Fibroblast of upper back skin (primary cell): ENCODE measurements around the gene GMDS.

Experiments
- DNase-seq: peaks from one replicate; pipeline ENCODE4 v3.0.0-alpha.2; 2013

The GMDS gene

GRCh38 chr6:1631251-1631650 is 614.2 kb downstream of the GMDS start:
- no peak for DNase-seq

- DNase-seq, result no peak
Observed at GRCh38 chr6:1630771-1631217, 614.6 kb downstream of the GMDS start.

- no peak for DNase-seq
Observed at GRCh38 chr6:1630212-1630770, 615.1 kb downstream of the GMDS start.

GRCh38 chr6:1629316-1629715 is 616.1 kb downstream of the GMDS start:
- DNase-seq, result no peak

- DNase-seq, result no peak
Observed at GRCh38 chr6:1627827-1628560, 617.4 kb downstream of the GMDS start.

GRCh38 chr6:1626481-1626880 is 618.9 kb downstream of the GMDS start:
- DNase-seq, result peak; percentile 44

- DNase-seq, result no peak
Observed at GRCh38 chr6:1625794-1626435, 619.5 kb downstream of the GMDS start.

GRCh38 chr6:1624851-1625781 is 620.3 kb downstream of the GMDS start:
- no peak for DNase-seq

GRCh38 chr6:1624058-1624850 is 621.2 kb downstream of the GMDS start:
- no peak for DNase-seq

GRCh38 chr6:1623769-1624057 is 621.7 kb downstream of the GMDS start:
- no peak for DNase-seq

- no peak for DNase-seq
Observed at GRCh38 chr6:1622851-1623768, 622.3 kb downstream of the GMDS start.

- DNase-seq, result peak; percentile 39
Observed at GRCh38 chr6:1622220-1622850, 623.1 kb downstream of the GMDS start.

GRCh38 chr6:1621070-1621701 is 624.2 kb downstream of the GMDS start:
- no peak for DNase-seq

- DNase-seq, result no peak
Observed at GRCh38 chr6:1620504-1621069, 624.8 kb downstream of the GMDS start.

- DNase-seq, result no peak
Observed at GRCh38 chr6:1619673-1620503, 625.5 kb downstream of the GMDS start.

GRCh38 chr6:1619098-1619672 is 626.2 kb downstream of the GMDS start:
- no peak for DNase-seq

- DNase-seq, result no peak
Observed at GRCh38 chr6:1618311-1619097, 626.9 kb downstream of the GMDS start.
